NCI-H1105 treated with DMSO at 0.1 percent for 48 hours (cell line): ENCODE results near the gene METRN.

Source experiments
- DNase-seq: peaks from one replicate; lab custom pipeline; 2025; lab: John Stamatoyannopoulos, UW

Gene METRN

GRCh38 chr16:714558-715476 lies at the start of gene METRN:
Gene METRN (plus strand): TSS chr16:715118. CDS start chr16:715290, 172 bp downstream.
- DNase-seq: peak; percentile 41

GRCh38 chr16:666572-666971 lies 48.3 kb upstream of the METRN start:
- DNase-seq: no peak

- DNase-seq: no peak
These were observed 47.7 kb upstream of the METRN start for GRCh38 chr16:667113-667779.

GRCh38 chr16:667780-668518 lies 47.0 kb upstream of the METRN start, which contains the start of gene RHOT2:
Gene RHOT2 (plus strand): TSS chr16:668132. CDS start chr16:668200, 68 bp downstream.
- DNase-seq: peak; percentile 61

GRCh38 chr16:668519-669171 lies 46.3 kb upstream of the METRN start:
- no peak for DNase-seq

- no peak for DNase-seq
These were observed 45.3 kb upstream of the METRN start for GRCh38 chr16:669666-670065.

GRCh38 chr16:670485-671352 lies 44.2 kb upstream of the METRN start:
- no peak for DNase-seq

- DNase-seq: no peak
These were observed 43.4 kb upstream of the METRN start for GRCh38 chr16:671353-672131.

- no peak for DNase-seq
These were observed 42.5 kb upstream of the METRN start for GRCh38 chr16:672371-672770.

GRCh38 chr16:672851-673250 lies 42.1 kb upstream of the METRN start:
- DNase-seq: no peak

- no peak for DNase-seq
These were observed 41.4 kb upstream of the METRN start for GRCh38 chr16:673399-673991.

- no peak for DNase-seq
These were observed 40.6 kb upstream of the METRN start for GRCh38 chr16:674214-674881.

- no peak for DNase-seq
These were observed 39.7 kb upstream of the METRN start, which contains the start of gene RHBDL1 for GRCh38 chr16:674968-675883. Gene RHBDL1 (plus strand): TSS chr16:675671. CDS start chr16:675791, 120 bp downstream.

- no peak for DNase-seq
These were observed 38.9 kb upstream of the METRN start for GRCh38 chr16:675884-676564.

GRCh38 chr16:676565-676902 lies 38.4 kb upstream of the METRN start:
- no peak for DNase-seq

- DNase-seq: peak; percentile 88
These were observed 38.0 kb upstream of the METRN start for GRCh38 chr16:676913-677312.
